GM23338 (cell line): ENCODE data around the gene GFAP. TPM values are rescaled to one million over a fixed set of nuclear protein-coding genes. Genes with fewer than 3 reads are reported as not detected.

Experiments
- ATAC-seq: fragments of 200-7000 bp; cut with Tn5 transposase; 3 replicates; pipeline ENCODE4 v1.9.1; 2020
- DNase-seq: peaks from one replicate; pipeline ENCODE4 v3.0.0-alpha.2; 2015; ENCODE audit warnings: low spot score
- H2AFZ ChIP-seq: fragments of 200-600 bp; sonication (generic); 2 replicates; pipeline ENCODE4 v1.8.0; 2016; ENCODE audit warnings: antibody characterized with exemption, mild to moderate bottlenecking, moderate library complexity
- H3F3A ChIP-seq: fragments of 200-600 bp; sonication (generic); replicated peaks from 2 replicates; pipeline ENCODE4 v1.8.0; 2017; ENCODE audit warnings: antibody characterized with exemption, mixed run types, low read depth
- H3K27ac ChIP-seq: fragments of 200-600 bp; sonication (generic); 2 replicates; pipeline ENCODE4 v1.6.1; 2016; ENCODE audit warnings: low read depth
- H3K27me3 ChIP-seq: fragments of 200-600 bp; sonication (generic); 2 replicates; pipeline ENCODE4 v1.8.0; 2016; ENCODE audit warnings: mild to moderate bottlenecking, mixed run types, moderate library complexity; ENCODE audit not compliant: insufficient read depth
- H3K36me3 ChIP-seq: fragments of 200-600 bp; sonication (generic); 2 replicates; pipeline ENCODE4 v1.8.0; 2016; ENCODE audit warnings: mild to moderate bottlenecking; ENCODE audit not compliant: insufficient read depth
- H3K4me1 ChIP-seq: fragments of 200-600 bp; sonication (generic); 2 replicates; pipeline ENCODE4 v1.8.0; 2016; ENCODE audit warnings: mild to moderate bottlenecking, moderate library complexity; ENCODE audit not compliant: insufficient read depth
- H3K4me2 ChIP-seq: fragments of 200-600 bp; sonication (generic); 2 replicates; pipeline ENCODE4 v1.7.1; 2017; ENCODE audit warnings: mixed run types
- H3K4me3 ChIP-seq: fragments of 200-600 bp; sonication (generic); 2 replicates; pipeline ENCODE4 v1.6.1; 2016; ENCODE audit warnings: mixed run types
- H3K79me2 ChIP-seq: fragments of 200-600 bp; sonication (generic); replicated peaks from 2 replicates; pipeline ENCODE4 v1.8.0; 2017; ENCODE audit warnings: mild to moderate bottlenecking; ENCODE audit not compliant: insufficient read depth
- H3K9me2 ChIP-seq: fragments of 200-600 bp; sonication (generic); 2 replicates; pipeline ENCODE4 v1.8.0; 2017; ENCODE audit not compliant: insufficient read depth
- H4K20me1 ChIP-seq: fragments of 200-600 bp; sonication (generic); replicated peaks from 2 replicates; pipeline ENCODE4 v1.8.0; 2017; ENCODE audit warnings: mild to moderate bottlenecking; ENCODE audit not compliant: insufficient read depth
- H3K27ac Mint-ChIP-seq: 2 replicates; pipeline ENCODE4 v1.8.0; 2020; ENCODE audit warnings: inconsistent platforms, mild to moderate bottlenecking, moderate library complexity, mixed read lengths
- H3K27me3 Mint-ChIP-seq: 3 replicates; pipeline ENCODE4 v1.8.0; 2022; ENCODE audit warnings: low read depth, mild to moderate bottlenecking, moderate library complexity, mixed read lengths, inconsistent platforms; ENCODE audit not compliant: insufficient read depth, poor library complexity
- H3K36me3 Mint-ChIP-seq: 3 replicates; pipeline ENCODE4 v1.8.0; 2021; ENCODE audit warnings: low read depth, mild to moderate bottlenecking, inconsistent platforms, moderate library complexity, mixed read lengths
- H3K4me1 Mint-ChIP-seq: 3 replicates; pipeline ENCODE4 v1.8.0; 2020; ENCODE audit warnings: mild to moderate bottlenecking, inconsistent platforms, mixed read lengths
- H3K4me3 Mint-ChIP-seq: 3 replicates; pipeline ENCODE4 v1.8.0; 2021; ENCODE audit warnings: moderate library complexity, mild to moderate bottlenecking, inconsistent platforms, mixed read lengths
- H3K9me3 Mint-ChIP-seq: 3 replicates; pipeline ENCODE4 v1.8.0; 2020; ENCODE audit warnings: moderate library complexity, mild to moderate bottlenecking, inconsistent platforms, mixed read lengths
- ETS1 ChIP-seq: IDR thresholded peaks from 2 replicates; pipeline ENCODE4 v1.6.1; 2016; ENCODE audit warnings: antibody characterized with exemption
- EZH2 ChIP-seq: fragments of 200-600 bp; sonication (generic); IDR thresholded peaks from one replicate; pipeline ENCODE4 v1.8.0; 2017; ENCODE audit warnings: antibody characterized with exemption, mild to moderate bottlenecking, low read depth; ENCODE audit not compliant: unreplicated experiment
- JUNB ChIP-seq: IDR thresholded peaks from one replicate; pipeline ENCODE4 v1.6.1; 2016; ENCODE audit warnings: antibody characterized with exemption; ENCODE audit not compliant: unreplicated experiment
- POLR2AphosphoS5 ChIP-seq: IDR thresholded peaks from 2 replicates; pipeline ENCODE4 v1.6.1; 2016; ENCODE audit warnings: antibody characterized with exemption, low read depth
- STAT1 ChIP-seq: IDR thresholded peaks from one replicate; pipeline ENCODE4 v1.6.1; 2016; ENCODE audit warnings: antibody characterized with exemption; ENCODE audit not compliant: unreplicated experiment
- ZNF462 ChIP-seq: fragments of 250-450 bp; sonication (Bioruptor Pico); IDR thresholded peaks from 2 replicates; pipeline ENCODE4 v1.5.0; 2020; ENCODE audit warnings: mild to moderate bottlenecking, moderate library complexity
- polyA plus RNA-seq: library from polyadenylated mRNA; unstranded; fragments of >200 nt; fragmentation: Nextera tagmentation; extraction: Ambion mirVana; gene quantifications from 2 replicates; pipeline ENCODE4 v1.2.1, GENCODE V29; 2016
- total RNA-seq: library from RNA; depleted of rRNA; stranded (reverse); fragments of >200 nt; shearing (Covaris generic); gene quantifications from 2 replicates; pipeline ENCODE4 v1.2.3, GENCODE V29; 2014

GFAP gene
- total and polyA plus RNA-seq, 2 experiments from 2014 or later, result 0.15 to 5.1 TPM

- no peaks in the 10 kb centered on the region for H3K9me2 ChIP-seq
- no peaks in the 10 kb centered on the region for H3K36me3 Mint-ChIP-seq
- H3K79me2 ChIP-seq, result no peaks in the 10 kb centered on the region
- H3K9me3 Mint-ChIP-seq, result no peaks in the 10 kb centered on the region
- H3K36me3 ChIP-seq, result no peaks in the 10 kb centered on the region
- peaks cover 13% of the 10 kb centered on the region for H3K4me1 Mint-ChIP-seq
- DNase-seq, result no peak
- H4K20me1 ChIP-seq, result no peaks in the 10 kb centered on the region
- H3K27me3 ChIP-seq, result peaks cover 43% of the 10 kb centered on the region
- H3K27ac ChIP-seq, result no peak overlapping the region
- H3K4me3 ChIP-seq, result no peak overlapping the region
- H2AFZ ChIP-seq, result no peak overlapping the region
- TF ChIP-seq STAT1 (no peak), ZNF462 (CRISPR knock-in tag) (no peak), EZH2 (no peak), JUNB (no peak), POLR2AphosphoS5 (no peak), ETS1 (no peak)
- H3K4me2 ChIP-seq, result no peak overlapping the region
- H3F3A ChIP-seq, result peaks cover 11% of the 10 kb centered on the region; the same call in 1 of the 2 replicates
- H3K4me1 ChIP-seq, result peaks cover 2% of the 10 kb centered on the region; the same call in 1 of the 2 replicates
- peaks cover 17% of the 10 kb centered on the region for H3K27me3 Mint-ChIP-seq
- no peak for ATAC-seq
- H3K4me3 Mint-ChIP-seq, result no peak overlapping the region
- H3K27ac Mint-ChIP-seq, result no peak overlapping the region
Observed at GRCh38 chr17:44956998-44957981, 42.0 kb upstream of the GFAP start.
